Colonic mucosa (tissue), 4 donors: ENCODE results near the gene COL18A1. TPM values are rescaled to one million over a fixed set of nuclear protein-coding genes. Genes with fewer than 3 reads are reported as not detected.

Experiments
- DNase-seq: peaks from one replicate; pipeline ENCODE4 v3.0.0-alpha.2; 2020
- H3K27ac ChIP-seq: fragments of 200-600 bp; one replicate; pipeline ENCODE4 v1.8.0; 2021
- H3K27me3 ChIP-seq: fragments of 200-600 bp; one replicate; pipeline ENCODE4 v1.8.0; 2021
- H3K36me3 ChIP-seq: fragments of 200-600 bp; one replicate; pipeline ENCODE4 v1.8.0; 2021
- H3K4me1 ChIP-seq: fragments of 200-600 bp; one replicate; pipeline ENCODE4 v1.8.0; 2021; ENCODE audit warnings: mild to moderate bottlenecking
- H3K4me3 ChIP-seq: fragments of 200-600 bp; one replicate; pipeline ENCODE4 v1.8.0; 2021
- H3K9ac ChIP-seq, 2 donors: one replicate each; pipeline ENCODE4 v1.7.0; 2013; ENCODE audit warnings: control low read depth in 2 of 2, low read depth in 2 of 2, low read length in 2 of 2
- H3K9me3 ChIP-seq: fragments of 200-600 bp; one replicate; pipeline ENCODE4 v1.8.0; 2021
- CTCF ChIP-seq: fragments of 200-600 bp; IDR thresholded peaks from one replicate; pipeline ENCODE4 v1.8.0; 2022; ENCODE audit warnings: antibody characterized with exemption, mild to moderate bottlenecking
- intact Hi-C: fragments of 100-400 bp; cut with DNase I; formaldehyde crosslinking; loops from one replicate; pipeline ENCODE4 v1.14.1; 2022
- total RNA-seq, 2 donors: library from RNA; stranded (reverse); fragmentation: NEBNext Ultra II Directional in 1 of 2; extraction: Animal tissue kit (Norgen Biotek cat#: 25700) in 1 of 2; gene quantifications; one replicate each; pipeline ENCODE4 v1.2.1, GENCODE V29; 2021
- donor health status: healthy.
- donor health status: DM: no; HTN: no; CAD: no.
- donor health status: DM: no; HTN: no; CAD: no.

Gene COL18A1
- total RNA-seq, 2 donors from 2014 or later = 8.4 to 22.3 TPM

GRCh38 chr21:45492765-45493164 is 87.8 kb downstream of the COL18A1 start:
- Histone ChIP-seq H3K36me3 (no peaks in the 10 kb centered on the region), H3K4me3 (no peak overlapping the region), H3K27me3 (no peaks in the 10 kb centered on the region), H3K9ac (no peak overlapping the region), H3K27ac (no peak overlapping the region), H3K4me1 (no peaks in the 10 kb centered on the region), H3K9me3 (no peaks in the 10 kb centered on the region)
- no peak for TF ChIP-seq CTCF
- DNase-seq = no peak
- intact Hi-C loops = no loop called here

GRCh38 chr21:45493401-45494001 is 88.5 kb downstream of the COL18A1 start:
- Histone ChIP-seq H3K4me1 (no peaks in the 10 kb centered on the region), H3K9me3 (no peaks in the 10 kb centered on the region), H3K4me3 (no peak overlapping the region), H3K9ac (no peak overlapping the region), H3K27ac (no peak overlapping the region), H3K27me3 (no peaks in the 10 kb centered on the region), H3K36me3 (no peaks in the 10 kb centered on the region)
- intact Hi-C loops = no loop called here
- no peak for TF ChIP-seq CTCF
- no peak for DNase-seq

- no peaks in the 10 kb centered on the region for H3K9me3 ChIP-seq
- no peaks in the 10 kb centered on the region for H3K4me1 ChIP-seq
- intact Hi-C loops = no loop called here
- no peak overlapping the region for H3K4me3 ChIP-seq
- H3K27me3 ChIP-seq = no peaks in the 10 kb centered on the region
- H3K27ac ChIP-seq = no peak overlapping the region
- DNase-seq = no peak
- H3K36me3 ChIP-seq = no peaks in the 10 kb centered on the region
- TF ChIP-seq CTCF = no peak
- H3K9ac ChIP-seq = no peak overlapping the region
These were observed 89.3 kb downstream of the COL18A1 start for GRCh38 chr21:45494135-45494850.

- DNase-seq = no peak
- Histone ChIP-seq H3K9ac (no peak overlapping the region), H3K27me3 (no peaks in the 10 kb centered on the region), H3K27ac (no peak overlapping the region), H3K4me3 (no peak overlapping the region), H3K9me3 (no peaks in the 10 kb centered on the region), H3K4me1 (no peaks in the 10 kb centered on the region), H3K36me3 (no peaks in the 10 kb centered on the region)
- no peak for TF ChIP-seq CTCF
- intact Hi-C loops = no loop called here
These were observed 90.1 kb downstream of the COL18A1 start for GRCh38 chr21:45494851-45495680.

- no peak for TF ChIP-seq CTCF
- no peak overlapping the region for H3K27ac ChIP-seq
- H3K27me3 ChIP-seq = no peaks in the 10 kb centered on the region
- no peaks in the 10 kb centered on the region for H3K4me1 ChIP-seq
- H3K9ac ChIP-seq = no peak overlapping the region
- H3K36me3 ChIP-seq = no peaks in the 10 kb centered on the region
- intact Hi-C loops = no loop called here
- no peak for DNase-seq
- H3K9me3 ChIP-seq = no peaks in the 10 kb centered on the region
- H3K4me3 ChIP-seq = no peak overlapping the region
These were observed 91.4 kb downstream of the COL18A1 start for GRCh38 chr21:45496151-45496967.
